Mononuclear cell (primary cell): ENCODE measurements around the gene IFT52. TPM values are rescaled to one million over a fixed set of nuclear protein-coding genes. Genes with fewer than 3 reads are reported as not detected.
A peak's percentile ranks its signal among the peaks of the same experiment; 100 is the strongest.
"Not testable (repeated sequence)": the region's sequence is repeated elsewhere in the genome, so short reads cannot be mapped to it uniquely, and the experiment has no call there.

ENCODE experiments used
- H3K27me3 ChIP-seq: 2 replicates; pipeline ENCODE4 v1.6.0; 2011; ENCODE audit warnings: low read length, control low read depth; ENCODE audit not compliant: insufficient read depth
- H3K4me1 ChIP-seq: 2 replicates; pipeline ENCODE4 v1.5.1; 2011; ENCODE audit warnings: mild to moderate bottlenecking, low read length, control low read depth; ENCODE audit not compliant: insufficient read depth
- H3K4me3 ChIP-seq: 2 replicates; pipeline ENCODE4 v1.5.1; 2011; ENCODE audit warnings: mild to moderate bottlenecking, low read length, moderate library complexity
- H3K9me3 ChIP-seq: 2 replicates; pipeline ENCODE4 v1.5.1; 2011; ENCODE audit warnings: low read depth, mild to moderate bottlenecking, control low read depth, low read length
- total RNA-seq: library from RNA; depleted of rRNA; stranded (reverse); fragments of >200 nt; gene quantifications from one replicate; pipeline ENCODE4 v1.2.3, GENCODE V29; 2012

IFT52 gene
- total RNA-seq, 1 donor = 18.8 TPM

- Histone ChIP-seq H3K4me1 (peaks cover 7% of the 10 kb centered on the region), H3K27me3 (no peaks in the 10 kb centered on the region), H3K9me3 (no peaks in the 10 kb centered on the region), H3K4me3 (no peak overlapping the region)
These were observed 7.4 kb upstream of the IFT52 start for GRCh38 chr20:43583133-43583864.

GRCh38 chr20:43583982-43584432 is 6.7 kb upstream of the IFT52 start:
- Histone ChIP-seq H3K9me3 (no peaks in the 10 kb centered on the region), H3K4me1 (peaks cover 7% of the 10 kb centered on the region), H3K27me3 (no peaks in the 10 kb centered on the region), H3K4me3 (no peak overlapping the region)

DNA sequence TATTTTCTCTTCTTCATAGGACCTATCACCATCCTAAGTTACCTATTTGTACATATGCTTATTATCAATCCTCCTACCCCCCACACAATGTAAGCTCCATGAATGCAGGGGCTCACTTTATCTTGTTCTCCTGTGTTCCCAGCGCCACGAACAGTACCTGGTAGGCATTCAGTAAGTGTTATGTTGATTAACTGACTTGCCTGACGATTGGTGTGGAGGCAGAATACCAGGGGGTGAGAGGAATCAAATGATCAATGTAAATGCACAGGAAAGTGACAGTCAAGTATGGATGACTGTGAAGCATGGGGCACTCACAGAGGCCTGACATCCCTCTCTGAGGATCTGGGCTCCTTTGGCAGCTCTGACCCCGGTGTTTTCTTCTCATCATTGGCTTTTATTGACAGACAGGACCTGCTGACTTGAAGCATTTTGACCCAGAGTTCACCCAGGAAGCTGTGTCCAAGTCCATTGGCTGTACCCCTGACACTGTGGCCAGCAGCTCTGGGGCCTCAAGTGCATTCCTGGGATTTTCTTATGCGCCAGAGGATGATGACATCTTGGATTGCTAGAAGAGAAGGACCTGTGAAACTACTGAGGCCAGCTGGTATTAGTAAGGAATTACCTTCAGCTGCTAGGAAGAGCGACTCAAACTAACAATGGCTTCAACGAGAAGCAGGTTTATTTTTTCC is 6.1 kb upstream of the IFT52 start:
- Histone ChIP-seq H3K27me3 (no peaks in the 10 kb centered on the region), H3K9me3 (no peaks in the 10 kb centered on the region), H3K4me3 (no peak overlapping the region), H3K4me1 (peaks cover 8% of the 10 kb centered on the region)

DNA sequence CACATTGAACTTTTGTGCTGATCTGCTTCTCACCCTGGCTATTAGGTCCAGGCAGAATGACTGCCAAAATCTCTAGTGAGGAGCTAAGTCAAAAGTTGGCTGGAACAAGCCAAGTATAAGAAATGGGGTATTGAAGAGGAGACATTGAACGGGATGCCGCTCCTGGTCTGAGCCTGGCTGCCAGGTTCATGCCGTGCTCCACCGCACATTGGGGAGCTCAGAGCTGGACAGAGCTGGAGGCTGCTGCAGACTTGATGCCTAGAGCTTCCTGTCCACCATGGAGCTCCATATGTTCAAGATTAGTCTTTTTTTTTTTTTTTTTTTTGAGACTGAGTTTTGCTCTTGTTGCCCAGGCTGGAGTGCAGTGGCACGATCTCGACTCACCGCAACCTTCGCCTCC is 4.1 kb upstream of the IFT52 start:
- Histone ChIP-seq H3K4me3 (no peak overlapping the region), H3K9me3 (no peaks in the 10 kb centered on the region), H3K27me3 (no peaks in the 10 kb centered on the region), H3K4me1 (peaks cover 23% of the 10 kb centered on the region)

DNA sequence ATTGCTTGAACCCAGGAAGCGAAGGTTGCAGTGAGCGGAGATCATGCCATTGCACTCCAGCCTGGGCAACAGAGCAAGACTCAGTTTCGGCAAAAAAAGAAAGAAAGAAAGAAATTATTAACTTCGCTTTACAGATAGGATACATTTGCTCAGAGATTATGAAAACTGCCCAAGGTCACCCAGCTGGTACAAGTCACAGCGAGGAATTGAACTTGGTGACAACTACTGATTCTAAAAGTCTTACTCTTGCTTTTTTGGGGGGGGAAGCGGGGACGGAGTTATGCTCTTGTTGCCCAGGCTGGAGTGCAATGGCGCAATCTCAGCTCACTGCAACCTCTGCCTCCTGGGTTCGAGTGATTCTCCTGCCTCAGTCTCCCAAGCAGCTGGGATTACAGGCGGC is 2.2 kb upstream of the IFT52 start:
- not testable (repeated sequence) for H3K27me3 ChIP-seq, H3K4me3 ChIP-seq, H3K9me3 ChIP-seq
- peaks cover 26% of the 10 kb centered on the region for H3K4me1 ChIP-seq

DNA sequence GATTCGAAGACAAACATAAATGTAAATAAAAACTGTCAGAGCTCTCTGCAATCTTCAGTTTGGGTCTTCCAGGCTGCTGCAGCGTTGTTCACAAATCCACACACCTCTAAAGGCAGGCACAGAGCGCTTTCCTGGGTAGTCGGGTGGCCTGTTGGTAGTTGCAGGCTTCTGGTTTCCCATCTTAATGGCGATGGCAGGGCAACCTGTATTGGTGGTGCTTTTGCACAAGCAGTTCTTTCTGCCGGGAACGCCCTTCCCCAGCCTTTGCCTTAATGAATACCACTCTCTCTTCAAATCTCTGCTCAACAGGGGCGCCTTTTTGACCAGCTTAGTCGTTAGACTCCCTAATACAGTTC is 723 bp upstream of the IFT52 start:
- Histone ChIP-seq H3K9me3 (no peaks in the 10 kb centered on the region), H3K4me3 (peak overlapping the region; percentile 77), H3K4me1 (peaks cover 20% of the 10 kb centered on the region), H3K27me3 (no peaks in the 10 kb centered on the region)

DNA sequence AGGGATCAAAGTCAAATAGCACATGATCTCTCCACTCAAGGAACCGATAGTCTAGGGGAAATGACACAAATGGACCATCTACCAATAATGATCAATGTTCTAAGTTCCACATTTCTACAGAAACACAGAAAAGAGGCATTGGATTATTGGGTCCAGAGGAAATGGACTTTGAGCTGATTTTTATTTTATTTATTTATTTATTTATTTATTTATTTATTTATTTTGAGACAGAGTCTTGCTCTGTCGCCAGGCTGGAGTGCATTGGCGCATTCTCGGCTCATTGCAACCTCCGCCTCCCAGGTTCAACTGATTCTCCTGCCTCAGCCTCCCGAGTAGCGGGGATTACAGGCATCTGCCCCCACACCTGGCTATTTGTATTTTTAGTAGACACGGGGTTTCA is 11.2 kb downstream of the IFT52 start:
- not testable (repeated sequence) for H3K27me3 ChIP-seq, H3K4me3 ChIP-seq

DNA sequence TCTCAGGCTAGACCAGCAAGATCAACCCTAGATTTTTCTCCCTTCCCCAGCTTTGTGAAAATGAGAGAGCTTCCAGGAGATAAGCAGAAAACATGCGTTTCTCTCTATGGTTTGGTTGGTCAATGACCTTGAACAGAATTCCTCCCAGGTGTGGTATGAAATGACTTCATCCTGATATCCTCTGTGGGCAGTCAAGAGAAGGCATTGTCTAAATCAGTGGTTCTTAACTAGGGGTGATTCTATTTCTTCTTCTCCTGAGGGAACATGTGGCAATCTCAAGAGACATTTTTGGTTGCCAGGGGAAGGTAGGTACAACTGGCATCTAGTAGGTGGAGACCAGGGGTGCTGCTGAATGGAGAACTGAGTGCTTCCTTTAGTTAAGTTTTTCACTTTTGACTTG is 12.4 kb downstream of the IFT52 start:
- H3K4me3 ChIP-seq = no peak overlapping the region
- no peaks in the 10 kb centered on the region for H3K27me3 ChIP-seq
- H3K4me1 ChIP-seq = no peaks in the 10 kb centered on the region
- no peaks in the 10 kb centered on the region for H3K9me3 ChIP-seq

More for the DNA sequence above, 11.2 kb downstream of the IFT52 start:
- H3K9me3 ChIP-seq, H3K4me1 ChIP-seq: not testable (repeated sequence)

GRCh38 chr20:43605715-43606114 is 15.0 kb downstream of the IFT52 start:
- no peaks in the 10 kb centered on the region for H3K9me3 ChIP-seq
- no peaks in the 10 kb centered on the region for H3K4me1 ChIP-seq
- H3K27me3 ChIP-seq = no peaks in the 10 kb centered on the region
- no peak overlapping the region for H3K4me3 ChIP-seq

GRCh38 chr20:43607278-43607677 is 16.5 kb downstream of the IFT52 start:
- H3K4me3 ChIP-seq, H3K9me3 ChIP-seq: not testable (repeated sequence)

DNA sequence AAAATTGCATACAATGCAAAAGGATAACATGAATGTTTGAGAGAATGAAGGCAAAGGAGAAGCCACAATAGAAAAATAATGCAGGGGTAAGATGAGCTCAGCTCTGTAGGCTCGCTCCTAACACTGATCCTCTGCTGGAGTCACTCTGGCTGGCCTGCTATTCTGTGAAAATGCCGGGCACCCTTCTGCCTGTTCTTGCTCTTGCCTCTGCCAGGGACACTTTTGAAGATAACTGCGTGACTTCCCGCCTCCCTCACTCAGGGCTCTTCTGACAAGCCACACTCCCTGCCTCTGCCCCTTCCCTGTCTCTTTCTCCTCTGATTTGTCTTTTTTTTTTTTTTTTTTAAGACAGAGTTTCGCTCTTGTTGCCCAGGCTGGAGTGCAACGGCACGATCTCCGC is 40.9 kb downstream of the IFT52 start:
- H3K9me3 ChIP-seq = no peaks in the 10 kb centered on the region
- no peak overlapping the region for H3K4me3 ChIP-seq
- no peaks in the 10 kb centered on the region for H3K4me1 ChIP-seq
- H3K27me3 ChIP-seq = no peaks in the 10 kb centered on the region

More at GRCh38 chr20:43607278-43607677, 16.5 kb downstream of the IFT52 start:
- not testable (repeated sequence) for H3K4me1 ChIP-seq, H3K27me3 ChIP-seq

GRCh38 chr20:43636429-43636828 is 45.7 kb downstream of the IFT52 start:
- Histone ChIP-seq H3K27me3 (no peaks in the 10 kb centered on the region), H3K4me3 (no peak overlapping the region), H3K4me1 (no peaks in the 10 kb centered on the region), H3K9me3 (no peaks in the 10 kb centered on the region)

- no peaks in the 10 kb centered on the region for H3K4me1 ChIP-seq
- H3K27me3 ChIP-seq = no peaks in the 10 kb centered on the region
These were observed 51.8 kb downstream of the IFT52 start for GRCh38 chr20:43642548-43642947.

DNA sequence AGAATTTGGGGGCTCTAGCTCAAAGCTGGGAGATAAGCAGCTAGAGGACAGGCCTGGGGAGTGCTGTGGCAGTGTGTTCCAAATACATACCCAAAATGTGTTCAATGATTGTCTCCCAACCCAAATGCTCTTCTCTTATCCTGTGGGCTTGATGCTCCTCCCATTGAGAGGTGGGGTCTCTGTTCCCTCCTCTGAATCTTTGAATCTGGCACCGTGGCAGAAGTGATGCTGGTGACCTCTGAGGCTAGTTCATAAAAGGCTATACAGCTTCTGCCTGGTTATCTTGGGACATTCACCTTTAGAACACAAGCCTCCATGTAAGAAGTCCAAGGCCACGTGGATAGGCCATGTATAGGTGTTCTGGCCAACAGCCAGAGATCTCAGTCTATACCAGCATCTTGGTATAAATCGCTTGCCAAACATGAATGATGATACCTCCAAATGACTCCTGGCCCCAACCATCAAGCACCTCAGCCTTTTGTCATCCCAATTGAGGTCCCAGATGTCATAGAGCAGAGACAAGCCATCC is 60.3 kb downstream of the IFT52 start:
- Histone ChIP-seq H3K4me3 (no peak overlapping the region), H3K4me1 (no peaks in the 10 kb centered on the region), H3K9me3 (no peaks in the 10 kb centered on the region), H3K27me3 (no peaks in the 10 kb centered on the region)

More at GRCh38 chr20:43642548-43642947, 51.8 kb downstream of the IFT52 start:
- Histone ChIP-seq H3K9me3 (no peaks in the 10 kb centered on the region), H3K4me3 (no peak overlapping the region)

- H3K9me3 ChIP-seq, H3K4me1 ChIP-seq, H3K4me3 ChIP-seq, H3K27me3 ChIP-seq: not testable (repeated sequence)
These were observed 61.0 kb downstream of the IFT52 start for GRCh38 chr20:43651650-43652184.
